HepG2 (cell line): Measurements from ENCODE around the gene AMZ2. TPM values are rescaled to one million over a fixed set of nuclear protein-coding genes. Genes with fewer than 3 reads are reported as not detected.

ENCODE experiments used
- CBX5 ChIP-seq: sonication (generic); formaldehyde crosslinking; IDR thresholded peaks from 2 replicates; pipeline ENCODE4 v1.4.0; 2020; ENCODE audit warnings: missing genetic modification reagents, borderline replicate concordance
- DZIP1 ChIP-seq: sonication (generic); formaldehyde crosslinking; IDR thresholded peaks from 2 replicates; pipeline ENCODE4 v1.5.0; 2020; ENCODE audit warnings: mild to moderate bottlenecking, missing genetic modification reagents
- E2F1 ChIP-seq: sonication (generic); formaldehyde crosslinking; IDR thresholded peaks from 2 replicates; pipeline ENCODE4 v1.5.0; 2020; ENCODE audit warnings: missing genetic modification reagents
- FOXJ3 ChIP-seq: sonication (generic); formaldehyde crosslinking; IDR thresholded peaks from 2 replicates; pipeline ENCODE4 v1.4.0; 2020; ENCODE audit warnings: missing genetic modification reagents, mild to moderate bottlenecking, borderline replicate concordance
- MIER2 ChIP-seq: IDR thresholded peaks from 2 replicates; pipeline ENCODE4 v1.6.1; 2016; ENCODE audit warnings: missing biosample characterization, missing genetic modification reagents
- NFE2 ChIP-seq: sonication (generic); formaldehyde crosslinking; IDR thresholded peaks from 2 replicates; pipeline ENCODE4 v1.4.0; 2020; ENCODE audit warnings: missing genetic modification reagents
- NFRKB ChIP-seq: fragments of 450-650 bp; IDR thresholded peaks from 2 replicates; pipeline ENCODE4 v1.6.1; 2017
- PLSCR1 ChIP-seq: sonication (generic); formaldehyde crosslinking; IDR thresholded peaks from 2 replicates; pipeline ENCODE4 v1.5.0; 2020; ENCODE audit warnings: missing genetic modification reagents, mild to moderate bottlenecking, borderline replicate concordance
- PRPF4 ChIP-seq: fragments of 200-400 bp; formaldehyde crosslinking; IDR thresholded peaks from 2 replicates; pipeline ENCODE4 v1.6.1; 2016; ENCODE audit warnings: low read length, low read depth; ENCODE audit not compliant: poor library complexity, severe bottlenecking
- THRA ChIP-seq: sonication (generic); formaldehyde crosslinking; IDR thresholded peaks from 2 replicates; pipeline ENCODE4 v1.4.0; 2020; ENCODE audit warnings: missing genetic modification reagents, borderline replicate concordance
- ZBED4 ChIP-seq: sonication (generic); formaldehyde crosslinking; IDR thresholded peaks from 2 replicates; pipeline ENCODE4 v1.4.0; 2020; ENCODE audit warnings: missing genetic modification reagents, borderline replicate concordance
- ZBTB1 ChIP-seq: sonication (generic); formaldehyde crosslinking; IDR thresholded peaks from 2 replicates; pipeline ENCODE4 v1.4.0; 2020; ENCODE audit warnings: missing genetic modification reagents, borderline replicate concordance
- ZBTB43 ChIP-seq: sonication (generic); formaldehyde crosslinking; conservative IDR thresholded peaks from 2 replicates; pipeline ENCODE4 v1.4.0; 2020; ENCODE audit warnings: missing genetic modification reagents
- ZBTB7A ChIP-seq: sonication (generic); formaldehyde crosslinking; IDR thresholded peaks from 2 replicates; pipeline ENCODE4 v1.8.0; 2022; ENCODE audit warnings: mild to moderate bottlenecking, missing genetic modification reagents
- ZNF124 ChIP-seq: sonication (generic); formaldehyde crosslinking; IDR thresholded peaks from 2 replicates; pipeline ENCODE4 v1.4.0; 2020; ENCODE audit warnings: missing genetic modification reagents
- ZNF224 ChIP-seq: sonication (generic); formaldehyde crosslinking; IDR thresholded peaks from 2 replicates; pipeline ENCODE4 v1.5.0; 2020; ENCODE audit warnings: mild to moderate bottlenecking, missing genetic modification reagents
- ZSCAN9 ChIP-seq: IDR thresholded peaks from 2 replicates; pipeline ENCODE4 v1.6.1; 2016; ENCODE audit warnings: borderline replicate concordance
- polyA plus RNA-seq, 8 experiments: library from polyadenylated mRNA; depleted of rRNA in 3 of 8; stranded (reverse) in 7 of 8; unstranded in 1 of 8; fragments of >200 nt; fragmentation: Illumina TruSeq in 4 of 8; extraction: Trizol in 4 of 8; gene quantifications; 2 replicates each; pipeline versions ENCODE4 v1.2.1 to v1.2.3, GENCODE V29; 2011 to 2016; ENCODE audit warnings: low read depth in 4 of 8, missing spikeins in 1 of 8, mixed read lengths in 1 of 8; ENCODE audit not compliant: insufficient read depth in 1 of 8
- total RNA-seq, 5 experiments: library from RNA; depleted of rRNA; stranded (reverse); fragments of >200 nt; fragmentation: Illumina TruSeq; extraction: Trizol; gene quantifications; 2 replicates each; pipeline ENCODE4 v1.2.3, GENCODE V29; 2016; ENCODE audit warnings: low read depth in 1 of 5

The AMZ2 gene
- total and polyA plus RNA-seq, 2 of the 13 experiments (the other 11 are each of a cell fraction or from before 2014, with no cell fraction given) = 86.9 to 90.2 TPM

GRCh38 chr17:68291836-68292688 lies 44.2 kb downstream of the AMZ2 start (continued):
- TF ChIP-seq DZIP1 (peak; percentile 84), CBX5 (peak; percentile 42; the same call in 1 of the 2 replicates), ZBTB7A (CRISPR knock-in tag) (no peak), THRA (CRISPR knock-in tag) (peak; percentile 75), ZBTB1 (CRISPR knock-in tag) (no peak), ZBTB43 (CRISPR knock-in tag) (no peak; the same call in 1 of the 2 replicates), ZNF124 (no peak; the same call in 1 of the 2 replicates), E2F1 (0 out of 2 replicates have a peak, but pooled peaks have one; percentile 24), PLSCR1 (CRISPR knock-in tag) (no peak), PRPF4 (no peak), MIER2 (CRISPR knock-in tag) (no peak), FOXJ3 (CRISPR knock-in tag) (0 out of 2 replicates have a peak, but pooled peaks have one; percentile 24), NFE2 (no peak), ZBED4 (CRISPR knock-in tag) (no peak), NFRKB (no peak), ZNF224 (CRISPR knock-in tag) (peak; percentile 50; the same call in 1 of the 2 replicates), ZSCAN9 (peak; percentile 59; the same call in 1 of the 2 replicates)
